ENCODE results near the gene NAT8L. TPM values are rescaled to one million over a fixed set of nuclear protein-coding genes. Genes with fewer than 3 reads are reported as not detected.
"Not testable (repeated sequence)": the region's sequence is repeated elsewhere in the genome, so short reads cannot be mapped to it uniquely, and the experiment has no call there.

The NAT8L gene
- total RNA-seq, 1 donor = under 0.01 TPM

DNA sequence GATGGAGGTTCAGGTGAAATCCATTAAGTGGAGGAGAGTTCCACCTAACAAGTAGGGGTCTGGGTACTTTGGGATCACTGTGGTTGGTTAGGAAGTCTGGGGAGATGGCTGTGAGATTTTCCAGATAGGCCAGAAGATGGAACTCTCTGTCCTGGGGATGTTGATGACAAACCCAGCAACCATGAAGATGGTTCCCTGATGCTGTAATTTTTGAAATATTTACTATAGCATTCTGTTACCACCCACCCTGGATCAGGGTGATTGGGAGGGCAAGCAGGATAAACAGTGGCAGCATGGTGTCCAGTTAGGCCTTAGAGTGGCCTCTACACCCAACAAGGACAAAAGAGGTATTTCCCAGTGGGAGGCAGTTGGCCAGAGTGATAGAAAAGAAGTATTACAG is 34.4 kb upstream of the NAT8L start:
- no peak for DNase-seq (ENCODE audit: insufficient read length, low spot score, missing footprints)
- no peaks in the 10 kb centered on the region for H3K36me3 ChIP-seq (ENCODE audit: insufficient read depth, low read length)
- TF ChIP-seq, protein P1, sequence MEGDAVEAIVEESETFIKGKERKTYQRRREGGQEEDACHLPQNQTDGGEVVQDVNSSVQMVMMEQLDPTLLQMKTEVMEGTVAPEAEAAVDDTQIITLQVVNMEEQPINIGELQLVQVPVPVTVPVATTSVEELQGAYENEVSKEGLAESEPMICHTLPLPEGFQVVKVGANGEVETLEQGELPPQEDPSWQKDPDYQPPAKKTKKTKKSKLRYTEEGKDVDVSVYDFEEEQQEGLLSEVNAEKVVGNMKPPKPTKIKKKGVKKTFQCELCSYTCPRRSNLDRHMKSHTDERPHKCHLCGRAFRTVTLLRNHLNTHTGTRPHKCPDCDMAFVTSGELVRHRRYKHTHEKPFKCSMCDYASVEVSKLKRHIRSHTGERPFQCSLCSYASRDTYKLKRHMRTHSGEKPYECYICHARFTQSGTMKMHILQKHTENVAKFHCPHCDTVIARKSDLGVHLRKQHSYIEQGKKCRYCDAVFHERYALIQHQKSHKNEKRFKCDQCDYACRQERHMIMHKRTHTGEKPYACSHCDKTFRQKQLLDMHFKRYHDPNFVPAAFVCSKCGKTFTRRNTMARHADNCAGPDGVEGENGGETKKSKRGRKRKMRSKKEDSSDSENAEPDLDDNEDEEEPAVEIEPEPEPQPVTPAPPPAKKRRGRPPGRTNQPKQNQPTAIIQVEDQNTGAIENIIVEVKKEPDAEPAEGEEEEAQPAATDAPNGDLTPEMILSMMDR (IDR thresholded peaks at IDR 0.05; ENCODE audit: extremely low read depth, low read depth, low read length) = no peak
- H3K79me2 ChIP-seq (ENCODE audit: insufficient read depth, low read length) = no peaks in the 10 kb centered on the region
- H4K20me1 ChIP-seq (ENCODE audit: insufficient read depth, low read length) = no peaks in the 10 kb centered on the region
- H3K4me2 ChIP-seq (ENCODE audit: insufficient read depth, low read length) = no peak overlapping the region
- H2AFZ ChIP-seq (ENCODE audit: low read length) = no peak overlapping the region
- no peaks in the 10 kb centered on the region for H3K9me3 ChIP-seq (ENCODE audit: low read depth, low read length)
- H3K4me3 ChIP-seq (ENCODE audit: insufficient read depth, low read length) = no peak overlapping the region
- no peaks in the 10 kb centered on the region for H3K4me1 ChIP-seq (ENCODE audit: insufficient read depth, low read length)
- peaks cover 24% of the 10 kb centered on the region for H3K27me3 ChIP-seq (ENCODE audit: insufficient read depth, low read length)
- no peak overlapping the region for H3K27ac ChIP-seq (ENCODE audit: low read depth, low read length)

DNA sequence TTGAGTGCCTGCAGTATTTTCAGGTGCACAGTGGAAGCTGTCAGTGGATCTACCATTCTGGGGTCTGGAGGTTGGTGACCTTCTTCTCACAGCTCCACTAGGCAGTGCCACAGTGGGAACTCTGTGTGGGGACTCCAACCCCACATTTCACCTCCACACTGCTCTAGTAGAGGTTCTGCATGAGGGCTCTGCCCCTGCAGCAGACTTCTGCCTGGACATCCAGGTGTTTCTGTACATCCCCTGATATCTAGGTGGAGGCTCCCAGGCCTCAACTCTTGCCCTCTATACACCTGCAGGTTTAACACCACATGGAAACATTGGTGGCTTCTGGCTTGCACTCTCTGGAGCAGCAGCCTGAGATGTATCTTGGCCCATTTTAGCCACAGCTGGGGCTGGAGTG is 33.3 kb upstream of the NAT8L start:
- Histone ChIP-seq H3K9me3 (ENCODE audit: low read depth, low read length) (no peaks in the 10 kb centered on the region), H3K4me1 (ENCODE audit: insufficient read depth, low read length) (no peaks in the 10 kb centered on the region), H3K27ac (ENCODE audit: low read depth, low read length) (no peak overlapping the region), H3K4me2 (ENCODE audit: insufficient read depth, low read length) (no peak overlapping the region), H3K36me3 (ENCODE audit: insufficient read depth, low read length) (no peaks in the 10 kb centered on the region), H3K79me2 (ENCODE audit: insufficient read depth, low read length) (no peaks in the 10 kb centered on the region), H4K20me1 (ENCODE audit: insufficient read depth, low read length) (no peaks in the 10 kb centered on the region), H2AFZ (ENCODE audit: low read length) (no peak overlapping the region), H3K4me3 (ENCODE audit: insufficient read depth, low read length) (no peak overlapping the region), H3K27me3 (ENCODE audit: insufficient read depth, low read length) (peaks cover 24% of the 10 kb centered on the region)
- DNase-seq (ENCODE audit: insufficient read length, low spot score, missing footprints) = no peak
- TF ChIP-seq, protein P1 (IDR thresholded peaks at IDR 0.05; ENCODE audit: extremely low read depth, low read depth, low read length) = no peak

DNA sequence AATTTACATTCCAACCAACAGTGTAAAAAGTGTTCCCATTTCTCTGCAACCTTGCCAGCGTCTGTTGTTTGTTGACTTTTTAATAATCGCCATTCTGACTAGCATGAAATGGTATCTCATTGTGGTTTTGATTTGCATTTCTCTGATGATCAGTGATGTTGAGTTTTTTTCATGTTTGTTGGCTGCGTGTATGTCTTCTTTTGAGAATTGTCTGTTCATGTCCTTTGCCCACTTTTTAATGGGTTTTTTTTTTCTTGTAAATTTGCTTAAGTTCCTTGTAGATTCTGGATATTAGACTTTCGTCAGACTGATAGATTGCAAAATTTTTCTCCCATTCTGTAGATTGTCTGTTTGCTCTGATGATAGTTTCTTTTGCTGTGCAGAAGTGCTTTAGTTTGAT is 32.0 kb upstream of the NAT8L start:
- not testable (repeated sequence) for H3K36me3 ChIP-seq (ENCODE audit: insufficient read depth, low read length); H3K4me2 ChIP-seq (ENCODE audit: insufficient read depth, low read length); H3K27ac ChIP-seq (ENCODE audit: low read depth, low read length); H3K4me1 ChIP-seq (ENCODE audit: insufficient read depth, low read length); DNase-seq (ENCODE audit: insufficient read length, low spot score, missing footprints); H3K4me3 ChIP-seq (ENCODE audit: insufficient read depth, low read length); H4K20me1 ChIP-seq (ENCODE audit: insufficient read depth, low read length); H2AFZ ChIP-seq (ENCODE audit: low read length); H3K79me2 ChIP-seq (ENCODE audit: insufficient read depth, low read length); H3K9me3 ChIP-seq (ENCODE audit: low read depth, low read length)
- peaks cover 16% of the 10 kb centered on the region for H3K27me3 ChIP-seq (ENCODE audit: insufficient read depth, low read length)

DNA sequence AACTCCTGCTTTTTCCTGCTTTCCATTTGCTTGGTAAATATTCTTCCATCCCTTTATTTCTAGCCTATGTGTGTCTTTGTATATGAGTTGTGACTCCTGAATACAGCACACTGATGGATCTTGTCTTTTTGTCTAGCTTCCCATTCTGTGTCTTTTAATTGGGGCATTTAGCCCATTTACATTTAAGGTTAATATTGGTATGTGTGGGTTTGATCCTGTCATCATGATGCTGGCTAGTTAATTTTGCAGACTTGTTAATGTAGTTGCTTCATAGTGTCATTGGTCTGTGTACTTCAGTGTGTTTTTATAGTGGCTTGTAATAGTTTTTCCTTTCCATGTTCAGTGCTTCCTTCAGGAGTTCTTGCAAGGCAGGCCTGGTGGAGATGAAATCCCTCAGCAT is 28.0 kb upstream of the NAT8L start:
- H3K79me2 ChIP-seq (ENCODE audit: insufficient read depth, low read length); H3K9me3 ChIP-seq (ENCODE audit: low read depth, low read length); DNase-seq (ENCODE audit: insufficient read length, low spot score, missing footprints); H3K4me3 ChIP-seq (ENCODE audit: insufficient read depth, low read length); H3K4me2 ChIP-seq (ENCODE audit: insufficient read depth, low read length); H4K20me1 ChIP-seq (ENCODE audit: insufficient read depth, low read length); H3K27ac ChIP-seq (ENCODE audit: low read depth, low read length); H2AFZ ChIP-seq (ENCODE audit: low read length); H3K36me3 ChIP-seq (ENCODE audit: insufficient read depth, low read length); H3K4me1 ChIP-seq (ENCODE audit: insufficient read depth, low read length): not testable (repeated sequence)
- H3K27me3 ChIP-seq (ENCODE audit: insufficient read depth, low read length) = peaks cover 17% of the 10 kb centered on the region

DNA sequence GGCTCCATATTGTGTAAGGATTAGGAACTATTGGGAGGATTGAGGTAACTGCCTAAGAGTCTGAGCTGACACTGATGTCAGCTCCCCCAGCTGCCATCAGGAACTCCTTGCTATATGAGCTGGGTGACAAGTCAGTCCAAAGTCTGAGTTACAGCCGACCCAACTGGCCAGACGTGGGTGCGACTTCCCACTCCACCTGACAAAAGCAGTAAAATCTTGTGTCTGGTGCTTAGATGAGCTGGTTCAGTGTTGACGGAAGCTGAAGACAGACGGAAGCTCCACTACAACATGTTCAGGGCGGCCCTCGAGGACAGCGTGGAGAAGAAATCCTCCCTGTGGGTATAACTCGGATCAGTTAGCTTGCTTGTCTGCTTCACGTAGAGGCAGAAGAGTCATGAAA is 22.8 kb upstream of the NAT8L start:
- Histone ChIP-seq H2AFZ (ENCODE audit: low read length) (no peak overlapping the region), H3K27me3 (ENCODE audit: insufficient read depth, low read length) (peaks cover 32% of the 10 kb centered on the region), H3K4me1 (ENCODE audit: insufficient read depth, low read length) (peaks cover 3% of the 10 kb centered on the region), H3K4me3 (ENCODE audit: insufficient read depth, low read length) (no peak overlapping the region), H4K20me1 (ENCODE audit: insufficient read depth, low read length) (no peaks in the 10 kb centered on the region), H3K27ac (ENCODE audit: low read depth, low read length) (no peak overlapping the region), H3K79me2 (ENCODE audit: insufficient read depth, low read length) (no peaks in the 10 kb centered on the region), H3K9me3 (ENCODE audit: low read depth, low read length) (no peaks in the 10 kb centered on the region), H3K4me2 (ENCODE audit: insufficient read depth, low read length) (no peak overlapping the region), H3K36me3 (ENCODE audit: insufficient read depth, low read length) (no peaks in the 10 kb centered on the region)
- TF ChIP-seq, protein P1 (IDR thresholded peaks at IDR 0.05; ENCODE audit: extremely low read depth, low read depth, low read length) = no peak
- no peak for DNase-seq (ENCODE audit: insufficient read length, low spot score, missing footprints)
